Daoy (cell line): ENCODE data around the gene BCL7A. TPM values are rescaled to one million over a fixed set of nuclear protein-coding genes. Genes with fewer than 3 reads are reported as not detected.

Experiments used
- DNase-seq: peaks from one replicate; pipeline ENCODE4 v3.0.0-alpha.2; 2015; ENCODE audit warnings: low read depth
- total RNA-seq: library from RNA; depleted of rRNA; stranded (reverse); fragments of >200 nt; shearing (Covaris generic); gene quantifications from 2 replicates; pipeline ENCODE4 v1.2.3, GENCODE V29; 2014

The BCL7A gene
- total RNA-seq, 1 experiment from 2014 or later, result 9.4 TPM

- DNase-seq, result no peak
Measured at GRCh38 chr12:122076743-122077495, 55.2 kb downstream of the BCL7A start.

GRCh38 chr12:122078141-122079032 is 56.7 kb downstream of the BCL7A start, which contains the start of gene MLXIP:
TSS of gene MLXIP (plus strand) at chr12:122078756. CDS start at chr12:122078854, 98 bp downstream.
- DNase-seq, result peak; percentile 96

DNA sequence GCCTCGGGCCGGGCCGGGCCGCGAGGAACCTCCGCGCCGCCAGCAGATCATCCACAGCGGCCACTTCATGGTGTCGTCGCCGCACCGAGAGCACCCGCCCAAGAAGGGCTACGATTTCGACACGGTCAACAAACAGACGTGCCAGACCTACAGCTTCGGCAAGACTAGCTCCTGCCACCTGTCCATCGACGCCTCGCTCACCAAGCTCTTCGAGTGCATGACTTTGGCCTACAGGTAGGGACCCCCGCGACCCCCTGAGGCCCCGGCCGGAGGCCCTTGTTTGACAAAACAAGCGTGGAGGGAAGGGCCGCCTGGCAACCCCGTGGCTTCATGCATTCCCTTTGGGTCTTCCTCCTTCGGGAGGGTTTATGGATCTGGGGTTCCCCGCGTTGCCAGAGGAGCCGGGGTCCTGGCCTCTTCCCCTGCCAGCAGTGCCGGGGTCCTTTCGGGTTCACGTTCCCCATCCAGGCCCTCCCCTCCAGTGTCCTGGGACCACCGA is 57.4 kb downstream of the BCL7A start:
- peak; percentile 50 for DNase-seq

DNA sequence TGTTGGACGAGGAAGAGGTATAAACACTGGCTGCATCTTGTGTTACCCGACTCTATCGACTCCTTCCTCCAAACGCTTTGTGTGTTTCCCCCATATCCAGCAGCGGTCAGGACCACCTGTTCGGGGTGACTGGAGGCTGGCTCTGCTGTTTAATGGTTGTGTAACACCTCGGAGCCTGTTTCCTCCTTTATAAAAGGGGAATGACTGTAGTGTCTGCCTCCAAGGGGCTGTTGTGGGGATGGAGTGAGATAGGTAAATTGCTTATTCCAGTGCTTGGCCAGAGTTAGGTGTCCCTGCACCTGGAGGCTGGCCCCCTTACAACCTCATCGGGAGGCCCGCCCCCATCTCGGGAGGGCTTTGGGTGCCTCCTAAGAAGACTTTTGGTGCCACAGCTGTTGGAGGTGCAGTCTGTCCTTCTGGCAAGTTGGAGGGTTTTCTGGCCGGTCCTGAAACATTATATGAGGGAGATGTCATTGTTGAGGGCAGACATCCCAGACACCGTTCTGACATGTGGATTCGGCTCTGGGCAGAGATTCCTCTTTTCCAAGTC is 57.9 kb downstream of the BCL7A start:
- peak; percentile 23 for DNase-seq

GRCh38 chr12:122080149-122081082 is 58.7 kb downstream of the BCL7A start:
- DNase-seq, result peak; percentile 85

DNA sequence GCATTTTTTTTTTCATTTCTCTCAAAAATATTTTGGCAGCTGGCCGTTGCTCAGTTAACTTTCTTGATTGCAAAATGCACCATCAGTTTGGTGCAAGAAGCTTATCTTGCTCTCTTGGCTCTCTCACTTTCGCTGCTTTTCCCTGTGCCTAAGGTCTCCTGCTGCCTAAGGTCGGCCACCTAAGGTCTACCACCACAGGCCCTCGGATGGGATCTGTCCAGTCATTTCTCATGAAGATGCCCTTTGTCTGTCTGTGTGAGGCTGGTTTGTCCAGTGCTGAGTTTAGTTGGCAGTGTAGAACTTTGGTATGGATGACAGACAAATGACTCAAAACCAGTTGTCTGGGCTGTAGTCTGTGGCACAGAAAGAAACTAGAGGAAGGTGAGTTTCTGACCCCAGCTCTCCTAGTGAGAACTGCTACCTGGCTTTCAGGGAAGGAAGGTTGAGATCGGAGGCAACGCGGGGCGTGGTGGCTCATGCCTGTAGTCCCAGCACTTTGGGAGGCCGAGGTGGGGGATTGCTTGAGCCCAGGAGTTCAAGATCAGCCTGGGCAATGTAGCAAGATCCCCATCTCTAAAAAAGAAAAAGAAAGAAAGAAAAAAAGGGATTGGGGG is 59.5 kb downstream of the BCL7A start:
- peak; percentile 34 for DNase-seq

- peak; percentile 43 for DNase-seq
Measured at GRCh38 chr12:122081697-122082221, 60.1 kb downstream of the BCL7A start.

- no peak for DNase-seq
Measured at GRCh38 chr12:122082621-122083356, 61.1 kb downstream of the BCL7A start.

DNA sequence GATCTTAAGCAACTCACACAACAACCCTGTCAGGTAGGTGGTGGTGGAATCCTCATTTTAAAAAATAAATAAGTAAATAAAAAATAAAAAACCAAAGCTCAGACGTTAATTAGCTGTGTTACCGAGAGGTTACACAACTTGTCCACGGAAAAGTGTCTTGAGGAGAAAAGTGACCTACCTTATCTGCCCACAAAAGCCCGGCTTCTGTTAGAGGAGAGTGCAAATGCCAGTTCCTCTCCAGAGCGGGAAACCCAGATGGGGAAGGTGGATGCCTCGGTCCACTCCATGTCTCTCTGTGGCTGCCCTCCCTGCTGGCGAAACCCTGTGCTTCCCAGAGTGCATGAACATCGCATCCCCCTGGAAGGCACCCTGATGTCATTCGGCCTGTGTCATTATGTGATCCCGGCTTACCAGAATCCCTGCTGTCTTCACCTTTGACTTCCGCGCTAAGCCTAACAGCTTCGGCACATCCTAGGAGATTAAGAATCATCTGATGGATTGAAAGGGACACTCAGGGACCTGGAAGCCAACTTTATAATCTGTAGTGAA is 63.2 kb downstream of the BCL7A start:
- DNase-seq, result no peak

- DNase-seq, result no peak
Measured at GRCh38 chr12:122085591-122085990, 63.9 kb downstream of the BCL7A start.

DNA sequence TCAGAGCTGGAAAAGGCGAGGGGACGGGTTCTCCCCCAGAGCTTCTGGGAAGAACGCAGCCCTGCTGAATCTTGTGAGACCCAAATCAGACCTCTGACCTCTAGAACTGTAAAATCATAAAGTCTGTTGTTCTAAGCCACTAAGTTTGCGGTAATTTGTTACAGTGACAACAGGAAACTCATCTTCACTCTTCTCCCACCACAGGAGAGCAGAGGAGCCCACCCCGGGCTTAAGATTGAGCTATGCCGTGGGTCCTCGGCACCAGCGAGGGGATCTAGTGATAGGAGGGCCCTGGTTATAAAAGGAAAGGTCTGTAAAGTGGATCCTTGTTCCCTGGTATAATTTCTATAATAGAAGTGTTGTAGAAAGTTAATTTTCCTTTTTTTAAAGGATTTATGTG is 64.4 kb downstream of the BCL7A start:
- DNase-seq, result no peak

DNA sequence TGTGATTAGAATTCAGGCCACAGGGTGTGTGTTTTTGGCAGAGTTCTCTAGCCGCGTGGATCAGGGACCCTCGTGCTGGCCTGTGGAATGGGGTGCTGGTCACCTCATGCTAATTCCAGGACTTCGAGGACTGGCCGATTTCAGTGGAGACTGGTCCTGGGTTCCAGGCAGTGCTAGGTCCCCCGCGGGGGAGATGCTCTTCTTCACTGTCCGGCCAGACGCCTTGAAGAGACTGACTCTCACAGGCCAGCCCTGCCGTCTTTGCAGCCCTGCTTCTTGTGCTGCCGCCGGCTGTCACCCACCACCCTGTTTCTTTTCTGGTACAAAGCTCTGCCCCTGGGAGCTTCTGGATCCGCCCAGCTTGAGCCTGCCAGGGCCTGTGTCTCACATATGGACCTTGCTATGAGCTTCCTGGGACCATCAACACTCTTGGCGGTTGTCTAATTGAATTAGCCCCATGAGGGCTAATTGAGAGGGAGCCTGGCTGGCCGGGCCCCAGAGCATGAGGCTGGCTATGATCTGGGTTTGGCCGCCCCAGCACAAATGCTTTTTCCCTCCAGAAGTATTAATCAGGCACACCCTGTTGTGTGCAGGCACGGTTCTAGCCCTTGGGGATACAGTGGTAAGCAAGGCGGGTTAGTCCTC is 65.1 kb downstream of the BCL7A start:
- DNase-seq, result no peak

DNA sequence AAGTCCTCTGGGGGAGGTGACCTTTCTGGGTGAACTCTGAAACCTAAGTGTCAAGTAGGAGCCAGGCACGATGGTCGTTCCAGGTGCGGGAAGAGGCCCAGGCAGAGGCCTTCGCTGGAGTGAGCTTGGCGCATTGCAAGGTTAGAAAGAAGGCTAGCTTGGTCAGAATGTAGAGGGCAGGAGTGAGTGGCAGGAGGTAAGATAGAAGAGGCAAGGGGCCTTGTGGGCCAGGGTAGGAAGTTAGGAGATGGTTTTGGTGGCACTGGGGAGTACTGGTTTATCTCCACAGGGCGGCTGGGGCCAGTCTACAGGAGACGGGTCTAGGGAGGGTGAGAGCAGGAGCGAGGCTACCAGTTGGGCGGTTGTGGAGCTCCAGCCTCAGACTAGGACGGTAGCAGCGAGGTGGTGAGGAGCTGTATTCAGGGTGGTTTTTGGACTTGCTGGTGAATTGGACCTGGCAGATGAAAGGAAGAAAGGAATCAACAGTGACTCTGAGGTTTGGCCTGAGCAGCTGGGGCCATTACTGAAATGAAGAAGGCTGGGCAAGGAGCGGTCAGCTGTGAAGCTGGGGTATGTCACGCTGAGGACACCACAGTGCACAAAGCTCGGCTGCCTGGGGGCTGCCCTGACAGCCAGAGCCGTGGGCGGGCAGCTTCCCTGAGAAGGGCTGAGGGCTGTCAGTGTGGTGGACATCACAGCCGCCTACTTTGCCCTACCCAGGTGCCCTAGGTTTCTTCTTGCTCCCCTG is 65.9 kb downstream of the BCL7A start:
- no peak for DNase-seq

- no peak for DNase-seq
Measured at GRCh38 chr12:122088179-122088810, 66.6 kb downstream of the BCL7A start.

GRCh38 chr12:122089077-122089476 is 67.4 kb downstream of the BCL7A start:
- DNase-seq, result no peak

DNA sequence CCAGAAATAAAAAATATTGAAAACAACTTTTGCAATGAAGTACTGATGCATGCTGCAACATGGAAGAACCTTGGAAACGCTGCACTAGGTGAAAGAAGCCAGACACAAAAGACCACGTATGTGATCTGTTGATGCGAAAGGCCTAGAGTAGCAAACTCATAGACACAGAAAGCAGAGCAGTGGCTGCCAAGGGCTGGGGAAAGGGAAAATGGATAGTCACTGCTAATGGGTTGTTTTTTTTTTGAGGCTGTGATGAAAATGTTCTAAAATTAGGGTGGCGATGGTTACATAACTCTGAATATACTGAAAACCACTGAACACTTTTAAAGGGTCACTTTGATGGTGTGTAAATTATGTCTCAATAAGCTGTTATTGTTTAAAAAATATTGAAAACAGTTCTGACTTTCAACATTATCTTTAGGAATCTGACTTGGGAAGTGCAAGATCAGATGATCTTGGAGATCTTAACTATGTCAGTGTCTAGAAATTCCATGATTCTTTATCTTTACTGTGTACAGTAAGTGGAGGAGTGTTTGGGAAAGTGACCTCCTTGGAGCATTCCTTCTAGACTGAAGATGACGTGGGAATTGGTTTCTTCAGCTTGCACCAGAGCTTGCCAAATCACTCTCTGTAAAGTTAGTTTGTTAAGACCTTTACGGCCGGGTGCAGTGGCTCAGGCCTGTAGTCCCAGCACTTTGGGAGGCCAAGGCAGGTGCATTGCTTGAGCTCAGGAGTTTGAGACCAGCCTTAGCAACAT is 69.3 kb downstream of the BCL7A start:
- DNase-seq, result peak; percentile 39
